IPS DF 6.9 (cell line): ENCODE data around the gene PCDH15.
A peak's percentile ranks its signal among the peaks of the same experiment; 100 is the strongest.
"Not testable (repeated sequence)": the region's sequence is repeated elsewhere in the genome, so short reads cannot be mapped to it uniquely, and the experiment has no call there.

Source experiments
- DNase-seq: peaks from one replicate; pipeline ENCODE4 v3.0.0-alpha.2; 2013; ENCODE audit warnings: low read depth, low spot score
- H3K27ac ChIP-seq: one replicate; pipeline ENCODE4 v1.5.1; 2013; ENCODE audit warnings: low read length, control low read depth
- H3K27me3 ChIP-seq: 2 replicates; pipeline ENCODE4 v1.6.1; 2013; ENCODE audit warnings: mild to moderate bottlenecking, low read length; ENCODE audit not compliant: control insufficient read depth, insufficient read depth
- H3K36me3 ChIP-seq: 2 replicates; pipeline ENCODE4 v1.6.1; 2013; ENCODE audit warnings: low read length; ENCODE audit not compliant: control insufficient read depth, insufficient read depth
- H3K4me1 ChIP-seq: 2 replicates; pipeline ENCODE4 v1.6.1; 2013; ENCODE audit warnings: low read length; ENCODE audit not compliant: control insufficient read depth, insufficient read depth
- H3K4me3 ChIP-seq: 2 replicates; pipeline ENCODE4 v1.5.1; 2013; ENCODE audit warnings: mild to moderate bottlenecking, low read length
- H3K9me3 ChIP-seq: 2 replicates; pipeline ENCODE4 v1.6.1; 2013; ENCODE audit warnings: low read length, inconsistent platforms; ENCODE audit not compliant: control insufficient read depth, insufficient read depth
- whole genome bisulfite sequencing: extraction: QIAGEN DNeasy Blood & Tissue Kit; methylation state at CpG from one replicate; pipeline ENCODE4 v1.1.7; 2013; ENCODE audit warnings: mixed read lengths, missing lambda C conversion rate; ENCODE audit not compliant: insufficient read length, insufficient coverage; 5-methylcytosine and 5-hydroxymethylcytosine counted together

PCDH15 gene

DNA sequence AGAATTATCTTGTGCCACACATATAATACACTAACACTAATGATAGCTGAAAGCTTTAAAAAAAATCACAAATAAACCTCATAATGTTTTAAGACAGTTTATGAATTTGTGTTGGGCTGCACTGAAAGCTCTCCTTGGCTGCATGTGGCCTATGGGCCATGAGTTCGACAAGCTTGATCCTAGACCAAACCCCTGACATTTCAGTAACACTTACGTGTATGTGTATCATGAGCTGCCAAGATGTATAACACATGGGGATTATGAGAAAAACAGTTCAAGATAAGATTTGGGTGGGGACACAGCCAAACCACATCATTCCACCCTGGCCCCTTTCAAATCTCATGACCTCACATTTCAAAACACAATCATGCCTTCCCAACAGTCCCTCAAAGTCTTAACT is 823.8 kb downstream of the PCDH15 start:
- H3K4me1 ChIP-seq = no peaks in the 10 kb centered on the region
- no CpG with 5 or more reads among the region's 2 CpGs for WGBS

DNA sequence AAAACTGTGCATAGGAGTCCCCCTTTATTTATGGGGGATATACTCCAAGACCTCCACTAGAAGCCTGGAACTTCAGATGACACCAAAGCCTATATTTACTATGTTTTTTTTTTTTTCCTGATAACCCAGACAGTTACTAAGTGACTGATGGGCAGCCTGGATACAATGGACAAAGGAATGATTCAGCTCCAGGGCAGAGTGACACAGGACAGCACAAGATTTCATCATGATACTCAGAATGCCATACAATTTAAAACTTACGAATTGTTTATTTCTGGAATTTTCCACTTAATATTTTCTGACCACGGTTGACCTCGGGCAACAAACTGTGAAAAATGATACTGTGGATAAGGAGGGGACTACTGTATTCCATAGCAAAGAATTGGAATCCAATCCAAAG is 843.6 kb downstream of the PCDH15 start:
- Histone ChIP-seq H3K27me3 (no peaks in the 10 kb centered on the region), H3K27ac (no peak overlapping the region), H3K4me3 (no peak overlapping the region), H3K9me3 (0 out of 2 replicates have a peak, but pooled peaks cover 1% of the 10 kb centered on the region), H3K4me1 (no peaks in the 10 kb centered on the region), H3K36me3 (no peaks in the 10 kb centered on the region; the same call in 1 of the 2 replicates)
- DNase-seq = no peak
- WGBS = no CpG with 5 or more reads among the region's 3 CpGs

More for the DNA sequence above, 823.8 kb downstream of the PCDH15 start:
- Histone ChIP-seq H3K9me3 (no peaks in the 10 kb centered on the region), H3K27ac (no peak overlapping the region), H3K4me3 (no peak overlapping the region), H3K27me3 (no peaks in the 10 kb centered on the region), H3K36me3 (no peaks in the 10 kb centered on the region)
- DNase-seq = no peak

DNA sequence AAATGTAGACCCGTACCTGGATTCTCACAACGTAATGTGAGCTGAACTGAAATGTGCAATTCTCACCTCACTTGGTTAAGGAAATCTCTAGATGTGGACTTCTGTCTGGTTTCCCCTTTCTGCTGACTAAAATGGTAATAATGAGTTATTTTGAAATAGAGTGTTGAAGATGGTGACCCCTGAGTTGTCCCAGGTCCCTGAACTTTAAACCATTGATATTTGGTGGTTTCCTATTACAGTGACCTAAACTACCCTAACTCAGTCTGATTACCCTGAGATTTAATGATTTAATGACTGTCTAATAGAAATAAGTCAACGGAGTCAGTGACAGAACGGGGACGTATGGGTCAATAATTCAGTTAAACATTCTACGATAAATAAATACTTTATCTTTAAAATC is 845.9 kb downstream of the PCDH15 start:
- no peaks in the 10 kb centered on the region; the same call in 1 of the 2 replicates for H3K36me3 ChIP-seq
- no peak for DNase-seq
- H3K27ac ChIP-seq = no peak overlapping the region
- H3K9me3 ChIP-seq = peaks cover 2% of the 10 kb centered on the region; the same call in 1 of the 2 replicates
- no peak overlapping the region for H3K4me3 ChIP-seq
- H3K27me3 ChIP-seq = no peaks in the 10 kb centered on the region
- WGBS = 100% methylated on average over 1 of the region's 6 CpGs
- H3K4me1 ChIP-seq = no peaks in the 10 kb centered on the region

DNA sequence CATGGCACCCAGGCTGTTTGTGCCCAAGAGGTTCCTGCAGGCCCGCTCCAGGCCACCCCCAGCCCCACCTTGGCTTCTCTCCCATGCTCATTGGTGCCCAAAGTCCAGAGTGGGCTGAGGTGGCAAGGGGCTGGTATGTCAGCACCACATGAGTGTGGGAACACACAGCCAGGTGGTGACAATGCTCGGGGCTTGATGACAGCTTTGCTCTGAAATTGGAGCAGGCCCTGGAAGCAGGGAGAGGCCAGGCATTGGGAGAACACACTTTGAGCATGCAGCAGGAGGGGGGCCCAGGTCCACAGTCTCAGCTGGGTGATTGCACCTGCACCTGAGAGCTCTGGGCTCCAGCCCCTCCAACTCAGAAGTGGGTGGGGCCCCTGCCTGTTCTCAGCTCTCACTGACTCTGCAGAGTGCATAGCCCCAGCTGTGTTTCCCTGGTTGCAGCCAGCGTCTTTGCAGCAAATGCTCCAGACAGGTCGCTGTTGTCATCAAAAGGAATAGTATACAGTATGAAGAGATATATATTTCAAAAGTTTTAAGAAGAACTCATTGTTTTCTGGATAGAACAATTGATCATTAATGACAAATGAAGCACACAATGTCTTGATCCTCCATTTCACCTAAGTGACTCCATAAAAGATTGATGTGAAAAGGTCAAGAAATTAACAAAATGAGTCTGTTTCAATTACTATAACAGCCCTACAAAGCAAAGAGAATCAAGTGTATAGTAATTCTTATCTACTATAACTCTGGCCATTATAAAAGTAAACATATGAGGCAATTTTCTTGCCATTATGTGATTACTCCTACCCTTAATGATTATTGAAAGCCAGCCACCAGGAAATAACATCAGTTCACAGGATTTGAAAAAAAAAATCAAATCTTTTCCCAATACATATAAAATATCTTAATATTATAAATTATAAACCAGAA is 848.1 kb downstream of the PCDH15 start:
- Histone ChIP-seq H3K4me1 (no peaks in the 10 kb centered on the region), H3K27me3 (no peaks in the 10 kb centered on the region), H3K36me3 (no peaks in the 10 kb centered on the region; the same call in 1 of the 2 replicates), H3K27ac (no peak overlapping the region), H3K4me3 (no peak overlapping the region), H3K9me3 (peaks cover 2% of the 10 kb centered on the region; the same call in 1 of the 2 replicates)
- no CpG with 5 or more reads among the region's 4 CpGs for WGBS
- no peak for DNase-seq

DNA sequence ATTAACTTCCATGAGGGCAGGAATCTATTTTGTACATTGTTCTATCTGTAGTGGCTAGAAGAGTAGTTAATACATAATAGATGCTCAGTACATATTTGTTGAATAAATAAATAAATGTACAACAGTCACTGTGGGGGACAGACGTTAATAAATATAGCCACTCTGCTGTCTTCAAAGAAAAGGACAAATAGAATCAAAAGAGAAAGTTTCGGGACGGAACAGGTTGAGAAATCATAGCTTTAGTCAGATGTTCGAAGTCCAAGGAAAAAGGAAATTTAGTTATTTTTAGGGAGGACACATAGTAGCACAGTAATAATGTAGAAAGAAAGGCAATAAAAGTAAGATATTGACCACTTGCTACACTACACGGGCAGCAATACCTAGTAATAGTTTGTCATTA is 861.4 kb downstream of the PCDH15 start:
- Histone ChIP-seq H3K36me3 (no peaks in the 10 kb centered on the region), H3K27me3 (no peaks in the 10 kb centered on the region), H3K27ac (no peak overlapping the region), H3K4me1 (no peaks in the 10 kb centered on the region), H3K9me3 (no peaks in the 10 kb centered on the region), H3K4me3 (no peak overlapping the region)
- WGBS = no CpG with 5 or more reads among the region's 5 CpGs
- no peak for DNase-seq

DNA sequence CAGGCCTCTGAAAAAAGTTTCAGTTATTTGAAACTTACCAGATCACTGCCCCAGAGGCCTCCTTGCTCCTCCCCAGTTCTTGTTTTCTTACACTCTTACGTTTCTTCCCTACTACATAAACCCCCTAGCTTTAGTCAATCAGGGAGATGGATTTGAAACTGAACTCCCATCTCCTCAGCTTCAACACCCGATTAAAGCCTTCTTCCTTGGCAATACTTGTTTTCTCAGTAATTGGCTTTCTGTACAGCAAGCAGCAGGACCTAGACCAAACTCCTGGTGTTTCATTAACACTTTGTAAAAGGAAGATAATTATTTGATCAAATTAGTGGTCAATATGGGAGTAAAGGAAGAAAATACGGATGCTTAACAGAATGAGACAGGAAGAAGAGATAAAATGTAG is 870.4 kb downstream of the PCDH15 start:
- no CpG with 5 or more reads among the region's 3 CpGs for WGBS
- no peaks in the 10 kb centered on the region for H3K9me3 ChIP-seq
- H3K36me3 ChIP-seq = no peaks in the 10 kb centered on the region
- no peaks in the 10 kb centered on the region for H3K4me1 ChIP-seq
- no peak overlapping the region for H3K4me3 ChIP-seq
- no peak for DNase-seq
- H3K27me3 ChIP-seq = no peaks in the 10 kb centered on the region
- no peak overlapping the region for H3K27ac ChIP-seq

DNA sequence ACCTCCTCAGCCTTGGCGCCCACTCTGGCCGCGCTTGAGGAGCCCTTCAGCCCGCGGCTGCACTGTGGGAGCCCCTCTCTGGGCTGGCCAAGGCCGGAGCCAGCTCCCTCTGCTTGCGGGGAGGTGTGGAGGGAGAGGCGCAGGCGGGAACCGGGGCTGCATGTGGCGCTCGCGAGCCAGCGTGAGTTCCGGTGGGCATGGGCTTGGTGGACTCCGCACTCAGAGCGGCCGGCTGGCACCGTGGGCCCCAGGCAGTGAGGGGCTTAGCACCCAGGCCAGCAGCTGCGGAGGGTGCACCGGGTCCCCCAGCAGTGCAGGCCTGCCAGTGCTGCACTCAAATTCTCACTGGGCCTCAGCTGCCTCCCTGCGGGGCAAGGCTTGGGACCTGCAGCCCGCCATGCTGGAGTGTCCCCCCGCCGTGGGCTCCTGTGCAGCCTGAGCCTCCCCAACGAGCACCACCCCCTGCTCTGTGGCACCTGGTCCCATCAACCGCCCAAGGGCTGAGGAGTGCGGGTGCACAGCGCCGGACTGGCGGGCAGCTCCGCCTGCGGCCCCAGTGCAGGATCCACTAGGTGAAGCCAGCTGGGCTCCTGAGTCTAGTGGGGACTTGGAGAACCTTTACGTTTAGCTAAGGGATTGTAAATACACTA is 876.9 kb downstream of the PCDH15 start:
- H3K4me1 ChIP-seq, H3K27ac ChIP-seq, H3K9me3 ChIP-seq, H3K27me3 ChIP-seq, H3K4me3 ChIP-seq, H3K36me3 ChIP-seq, DNase-seq: not testable (repeated sequence)
- WGBS = no CpG with 5 or more reads among the region's 34 CpGs

DNA sequence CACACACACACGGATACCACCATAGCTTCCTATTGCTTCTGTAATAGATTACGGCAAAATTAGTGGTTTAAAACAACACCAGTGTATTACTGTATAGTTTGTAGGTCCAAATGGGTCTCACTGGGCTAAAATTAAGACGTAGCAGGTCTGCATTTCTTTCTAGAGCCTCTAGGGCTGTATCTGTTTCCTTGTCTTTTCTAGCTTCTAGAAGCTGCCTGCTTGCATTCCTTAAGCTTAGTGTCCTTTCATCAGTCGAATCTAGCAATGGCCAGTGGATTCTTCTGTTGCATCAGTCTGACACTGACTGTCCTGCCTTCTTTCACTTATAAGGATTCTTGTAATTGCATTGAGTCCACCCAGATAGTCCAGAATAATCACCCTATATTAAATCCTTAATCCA is 882.3 kb downstream of the PCDH15 start:
- H3K36me3 ChIP-seq = no peaks in the 10 kb centered on the region
- DNase-seq = peak; percentile 5
- no peak overlapping the region for H3K4me3 ChIP-seq
- no peaks in the 10 kb centered on the region for H3K27me3 ChIP-seq
- H3K9me3 ChIP-seq = no peaks in the 10 kb centered on the region
- H3K27ac ChIP-seq = no peak overlapping the region
- WGBS = no CpG with 5 or more reads among the region's 4 CpGs
- no peaks in the 10 kb centered on the region for H3K4me1 ChIP-seq

DNA sequence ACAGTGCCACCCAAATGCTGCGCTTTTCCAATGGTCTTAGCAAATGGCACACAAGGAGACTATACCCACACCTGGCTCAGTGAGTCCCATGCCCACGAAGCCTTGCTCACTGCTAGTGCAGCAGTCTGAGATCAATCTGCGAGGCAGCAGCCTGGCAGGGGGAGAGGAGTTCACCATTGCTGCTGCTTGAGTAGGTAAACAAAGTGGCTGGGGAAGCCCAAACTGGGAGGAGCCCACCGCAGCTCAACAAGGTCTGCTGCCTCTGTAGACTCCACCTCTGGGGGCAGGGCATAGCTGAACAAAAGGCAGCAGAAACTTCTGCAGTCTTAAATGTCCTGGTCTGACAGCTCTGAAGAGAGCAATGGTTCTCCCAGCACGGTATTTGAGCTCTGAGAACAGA is 891.2 kb downstream of the PCDH15 start:
- no peaks in the 10 kb centered on the region for H3K36me3 ChIP-seq
- H3K4me3 ChIP-seq = no peak overlapping the region
- no peak overlapping the region for H3K27ac ChIP-seq
- no peaks in the 10 kb centered on the region for H3K4me1 ChIP-seq
- H3K27me3 ChIP-seq = no peaks in the 10 kb centered on the region
- H3K9me3 ChIP-seq = no peaks in the 10 kb centered on the region
- WGBS = no CpG with 5 or more reads among the region's 5 CpGs
- no peak for DNase-seq

DNA sequence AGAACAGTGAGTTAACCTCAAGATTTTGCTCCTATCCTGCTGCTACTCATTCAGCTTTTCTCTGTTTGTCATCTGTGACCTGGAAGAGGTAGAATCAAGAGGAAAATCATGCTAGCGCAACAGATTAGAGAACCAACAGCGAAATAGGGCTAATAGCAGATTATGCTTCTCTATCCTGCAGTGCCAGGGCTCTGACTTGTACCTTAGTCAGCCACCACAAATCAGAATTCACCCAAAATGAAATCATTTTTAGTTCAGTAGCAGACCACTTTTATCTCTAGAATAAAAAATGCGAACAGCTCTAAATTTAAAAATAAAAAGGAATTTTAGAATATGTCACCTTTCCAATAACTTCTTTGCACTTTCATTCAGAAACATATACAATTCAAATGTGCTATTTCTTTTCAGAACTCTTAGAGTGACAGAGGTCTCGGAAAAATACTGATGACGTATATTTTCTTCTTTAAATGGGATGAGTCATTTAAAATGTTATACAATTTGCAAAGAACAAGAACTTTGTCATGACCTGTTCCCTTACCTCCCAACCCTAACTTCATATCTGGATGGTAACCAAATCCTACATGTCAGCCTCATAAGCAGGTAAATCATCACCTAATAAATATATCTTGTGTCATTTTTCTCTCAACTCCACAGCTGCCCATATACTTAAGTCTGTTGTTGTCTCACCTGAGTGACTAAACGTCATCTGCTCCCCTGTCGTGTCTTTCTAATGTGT is 896.4 kb downstream of the PCDH15 start:
- WGBS = no CpG with 5 or more reads among the region's 7 CpGs
- H3K4me1 ChIP-seq = no peaks in the 10 kb centered on the region
- no peaks in the 10 kb centered on the region for H3K9me3 ChIP-seq
- H3K4me3 ChIP-seq = no peak overlapping the region
- no peaks in the 10 kb centered on the region for H3K36me3 ChIP-seq
- DNase-seq = no peak
- no peak overlapping the region for H3K27ac ChIP-seq
- no peaks in the 10 kb centered on the region for H3K27me3 ChIP-seq
